ENCODE measurements around the gene ANKH. TPM values are rescaled to one million over a fixed set of nuclear protein-coding genes. Genes with fewer than 3 reads are reported as not detected.

ANKH gene
- total and polyA plus RNA-seq, 2 experiments from 2014 or later: 27.6 to 29.9 TPM

- H3K79me2 ChIP-seq: peaks cover 71% of the 10 kb centered on the region
- no peaks in the 10 kb centered on the region for H4K20me1 ChIP-seq (ENCODE audit: insufficient read depth, poor library complexity, severe bottlenecking)
- H3K4me2 ChIP-seq: no peak overlapping the region
- no peaks in the 10 kb centered on the region for H3K4me1 ChIP-seq (ENCODE audit: insufficient read depth)
- no peak overlapping the region for H3K4me3 ChIP-seq
- H3K9me2 ChIP-seq (replicated peaks; ENCODE audit: insufficient read depth): no peaks in the 10 kb centered on the region
- H2AFZ ChIP-seq: no peak overlapping the region
- H3K27ac ChIP-seq: no peak overlapping the region
- H3K36me3 ChIP-seq (replicated peaks; ENCODE audit: insufficient read depth, low read depth): no peaks in the 10 kb centered on the region
- no peak for TF ChIP-seq EZH2phosphoT487 (IDR thresholded peaks at IDR 0.05; ENCODE audit: low read depth, severe bottlenecking, unreplicated experiment)
- TF ChIP-seq CTCF (IDR thresholded peaks at IDR 0.05; ENCODE audit: poor library complexity): no peak
- no peak for TF ChIP-seq EZH2 (IDR thresholded peaks at IDR 0.05; ENCODE audit: borderline replicate concordance)
- WGBS (ENCODE audit: low lambda C conversion rate, missing lambda C conversion rate): 66% methylated on average over 4 of the region's 4 CpGs
- H3K27me3 ChIP-seq: no peaks in the 10 kb centered on the region
- DNase-seq (ENCODE audit: low spot score): no peak
- H3K9me3 ChIP-seq (ENCODE audit: low read depth): no peaks in the 10 kb centered on the region
Observed at GRCh38 chr5:14861123-14861765, 10.3 kb downstream of the ANKH start.

- H3K79me2 ChIP-seq: peaks cover 69% of the 10 kb centered on the region
- no peaks in the 10 kb centered on the region for H3K9me3 ChIP-seq (ENCODE audit: low read depth)
- H3K27me3 ChIP-seq: no peaks in the 10 kb centered on the region
- no peak for DNase-seq (ENCODE audit: low spot score)
- no peak overlapping the region for H3K4me3 ChIP-seq
- H3K36me3 ChIP-seq (replicated peaks; ENCODE audit: insufficient read depth, low read depth): no peaks in the 10 kb centered on the region
- no peaks in the 10 kb centered on the region for H3K9me2 ChIP-seq (replicated peaks; ENCODE audit: insufficient read depth)
- H3K4me2 ChIP-seq: no peak overlapping the region
- no peak overlapping the region for H2AFZ ChIP-seq
- no peak overlapping the region for H3K27ac ChIP-seq
- H3K4me1 ChIP-seq (ENCODE audit: insufficient read depth): no peaks in the 10 kb centered on the region
- TF ChIP-seq EZH2 (IDR thresholded peaks at IDR 0.05; ENCODE audit: borderline replicate concordance) (no peak), EZH2phosphoT487 (IDR thresholded peaks at IDR 0.05; ENCODE audit: low read depth, severe bottlenecking, unreplicated experiment) (no peak), CTCF (IDR thresholded peaks at IDR 0.05; ENCODE audit: poor library complexity) (no peak)
- H4K20me1 ChIP-seq (ENCODE audit: insufficient read depth, poor library complexity, severe bottlenecking): no peaks in the 10 kb centered on the region
- WGBS (ENCODE audit: low lambda C conversion rate, missing lambda C conversion rate): 87% methylated on average over 7 of the region's 7 CpGs
Observed at GRCh38 chr5:14859980-14860379, 11.6 kb downstream of the ANKH start.

GRCh38 chr5:14859150-14859549, 12.4 kb downstream of the ANKH start:
- Histone ChIP-seq H3K9me2 (replicated peaks; ENCODE audit: insufficient read depth) (no peaks in the 10 kb centered on the region), H3K27ac (no peak overlapping the region), H3K4me2 (no peak overlapping the region), H2AFZ (no peak overlapping the region), H3K4me1 (ENCODE audit: insufficient read depth) (no peaks in the 10 kb centered on the region), H3K27me3 (no peaks in the 10 kb centered on the region), H3K9me3 (ENCODE audit: low read depth) (no peaks in the 10 kb centered on the region), H4K20me1 (ENCODE audit: insufficient read depth, poor library complexity, severe bottlenecking) (no peaks in the 10 kb centered on the region), H3K4me3 (no peak overlapping the region), H3K79me2 (peaks cover 66% of the 10 kb centered on the region), H3K36me3 (replicated peaks; ENCODE audit: insufficient read depth, low read depth) (no peaks in the 10 kb centered on the region)
- 95% methylated on average over 1 of the region's 1 CpG for WGBS (ENCODE audit: low lambda C conversion rate, missing lambda C conversion rate)
- TF ChIP-seq EZH2phosphoT487 (IDR thresholded peaks at IDR 0.05; ENCODE audit: low read depth, severe bottlenecking, unreplicated experiment) (no peak), EZH2 (IDR thresholded peaks at IDR 0.05; ENCODE audit: borderline replicate concordance) (no peak), CTCF (IDR thresholded peaks at IDR 0.05; ENCODE audit: poor library complexity) (no peak)
- DNase-seq (ENCODE audit: low spot score): no peak
